Renal pelvis (tissue), 4 donors: ENCODE data around the gene TBX1. TPM values are rescaled to one million over a fixed set of nuclear protein-coding genes. Genes with fewer than 3 reads are reported as not detected.

Experiments
- DNase-seq: peaks from one replicate; pipeline ENCODE4 v3.0.0-alpha.2; 2013
- polyA plus RNA-seq, 3 donors: library from polyadenylated mRNA; unstranded; fragments of 120-200 nt; gene quantifications; one replicate each; pipeline ENCODE4 v1.2.1, GENCODE V29; 2013; ENCODE audit not compliant: insufficient read length in 3 of 3

TBX1 gene
- polyA plus RNA-seq, 3 donors, result 0.53 to 1.1 (median 0.64) TPM

GRCh38 chr22:19799322-19800190 lies 39.0 kb downstream of the TBX1 start:
- no peak for DNase-seq

- no peak for DNase-seq
Observed at GRCh38 chr22:19800306-19800705, 39.7 kb downstream of the TBX1 start.

GRCh38 chr22:19800761-19801244 lies 40.2 kb downstream of the TBX1 start:
- DNase-seq, result no peak

DNA sequence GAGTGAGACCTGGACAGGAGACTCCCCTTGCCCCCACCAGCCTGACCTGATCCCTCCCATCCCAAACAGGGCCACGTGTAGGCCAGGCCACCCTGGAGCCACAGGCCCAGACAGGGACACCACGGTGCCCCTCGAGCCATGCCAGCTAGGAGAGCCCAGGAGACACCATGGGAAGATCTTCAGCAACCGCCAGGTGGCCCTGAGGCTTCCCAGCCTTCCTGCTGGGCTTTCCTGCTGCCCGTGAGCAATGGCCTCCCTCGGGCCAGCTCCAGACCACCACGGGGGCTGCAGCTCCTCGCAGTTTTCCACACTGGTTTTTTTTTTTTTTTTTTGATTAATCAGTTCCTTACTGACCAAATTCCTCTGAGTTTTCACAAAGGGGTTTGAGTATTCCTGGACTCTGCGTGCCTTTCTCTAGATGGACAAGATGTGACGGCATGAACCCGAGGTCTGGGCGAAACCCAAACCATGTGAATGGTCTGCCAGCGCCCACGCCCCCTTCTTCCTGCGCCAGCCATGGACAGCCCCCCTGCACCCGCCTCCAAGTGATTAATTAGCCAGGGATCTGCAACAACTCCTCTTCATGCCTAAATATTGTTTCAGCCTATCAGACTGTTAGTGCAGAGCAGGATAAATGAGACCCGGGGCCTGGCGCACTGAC lies 40.9 kb downstream of the TBX1 start:
- DNase-seq, result no peak

DNA sequence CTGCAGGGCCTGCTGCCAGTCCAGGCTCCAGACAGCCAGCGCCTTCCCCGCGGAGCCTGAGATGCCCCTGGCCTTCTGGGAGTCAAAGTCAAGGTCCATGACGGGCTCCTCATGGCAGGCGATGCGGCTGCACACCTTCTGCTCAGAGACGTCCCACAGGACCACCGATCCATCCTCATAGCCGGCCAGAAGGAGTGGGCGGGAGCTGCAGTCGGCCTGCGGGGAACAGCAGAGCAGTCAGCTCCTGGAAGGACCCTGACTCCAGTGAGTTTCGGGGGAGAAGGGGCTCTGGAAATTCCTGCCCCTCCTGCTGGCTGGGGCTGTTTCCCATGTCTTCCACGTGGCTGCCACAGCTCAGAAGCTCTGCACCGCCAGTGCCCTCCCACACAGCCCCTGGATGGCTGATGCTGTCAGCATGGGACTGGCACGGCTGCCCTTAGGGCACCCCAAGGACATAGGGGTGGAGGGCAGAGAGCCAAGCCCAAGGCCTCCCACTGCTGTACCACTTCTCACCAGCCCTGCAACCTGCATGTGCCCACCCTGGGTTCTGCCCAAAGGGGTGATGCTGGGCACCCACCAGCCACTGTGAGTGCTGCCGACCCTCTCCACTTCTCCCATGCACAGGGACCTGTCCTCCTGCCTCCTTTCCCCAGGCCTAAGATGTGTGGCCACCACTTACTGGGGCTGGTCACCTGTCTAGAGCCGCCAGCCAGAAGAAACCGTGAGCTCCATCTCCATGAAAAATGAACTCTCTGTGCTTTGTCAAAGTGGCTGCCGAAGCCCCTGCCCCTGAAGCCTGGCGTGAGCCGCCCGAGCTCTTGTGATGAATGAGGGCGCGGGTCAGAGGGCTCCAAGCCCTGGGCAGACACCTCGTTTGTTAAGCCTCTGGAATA lies 41.7 kb downstream of the TBX1 start:
- DNase-seq, result no peak

DNA sequence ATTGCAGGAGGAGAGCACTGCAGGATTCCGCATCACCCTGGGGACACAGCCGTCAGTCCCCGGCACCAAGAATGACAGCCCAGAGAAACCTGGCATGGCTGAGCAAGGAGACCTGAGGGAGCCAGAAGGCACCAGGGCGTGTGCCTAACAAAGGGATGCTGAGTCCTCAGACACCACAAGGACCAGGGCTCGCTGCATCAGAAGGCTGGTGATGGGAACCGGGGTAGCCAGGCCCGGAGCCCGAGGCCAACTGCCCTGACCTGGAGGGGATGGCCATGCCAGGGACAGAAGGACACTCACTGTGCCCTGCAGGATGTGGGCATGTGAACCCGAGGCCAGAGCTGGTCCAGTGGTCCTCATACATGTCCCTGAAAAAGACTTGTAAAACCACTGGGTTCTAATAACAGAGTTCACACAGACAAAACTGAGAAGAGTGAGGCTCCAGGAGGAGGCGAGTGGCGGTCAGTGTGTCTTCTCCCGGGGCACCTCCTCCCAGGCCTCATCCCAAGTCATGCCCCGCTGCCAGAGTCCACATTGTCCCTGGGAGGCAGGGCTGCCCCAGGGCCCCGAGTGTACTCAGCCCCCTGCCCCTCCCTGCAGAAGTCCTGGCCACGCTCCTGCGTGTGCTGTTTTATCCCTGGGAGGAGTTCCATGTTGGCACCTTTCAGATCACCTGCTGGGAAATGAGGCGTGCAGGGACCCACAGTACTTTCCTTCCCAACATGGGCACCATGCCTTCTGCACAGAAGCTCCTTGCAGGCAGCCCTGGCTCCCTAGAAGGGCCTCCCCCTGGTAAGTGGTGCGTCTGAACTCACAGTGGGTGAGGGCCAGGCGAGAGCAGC lies 42.5 kb downstream of the TBX1 start:
- no peak for DNase-seq

DNA sequence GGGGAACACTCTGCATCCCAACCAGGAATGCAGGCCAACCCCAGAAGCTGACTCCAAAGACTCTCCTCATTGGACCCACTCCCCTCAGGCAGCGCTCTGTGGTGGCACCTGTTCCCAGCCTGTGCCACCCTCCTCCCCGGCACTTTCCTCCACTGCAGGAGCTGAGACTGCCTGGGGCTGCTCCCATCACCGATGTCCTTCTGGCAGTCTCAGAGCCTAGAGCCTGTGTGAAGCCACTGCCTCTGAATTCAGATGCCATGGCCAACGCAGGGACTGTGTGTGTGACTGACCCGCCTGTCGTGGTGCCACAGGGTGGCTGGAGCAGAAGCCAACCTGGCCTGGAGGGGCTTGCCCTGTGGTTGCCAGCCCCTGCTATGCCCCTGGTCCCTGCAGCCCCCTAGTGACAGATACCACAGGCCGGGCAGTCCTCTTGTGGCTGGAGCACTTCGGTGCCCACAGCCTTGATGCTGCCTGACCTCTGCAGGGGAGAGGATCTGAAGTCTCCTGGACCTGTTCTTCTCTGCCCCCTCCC lies 43.2 kb downstream of the TBX1 start:
- DNase-seq, result no peak

- DNase-seq, result no peak
Observed at GRCh38 chr22:19805821-19806212, 45.2 kb downstream of the TBX1 start.

- no peak for DNase-seq
Observed at GRCh38 chr22:19806213-19807160, 45.9 kb downstream of the TBX1 start.

DNA sequence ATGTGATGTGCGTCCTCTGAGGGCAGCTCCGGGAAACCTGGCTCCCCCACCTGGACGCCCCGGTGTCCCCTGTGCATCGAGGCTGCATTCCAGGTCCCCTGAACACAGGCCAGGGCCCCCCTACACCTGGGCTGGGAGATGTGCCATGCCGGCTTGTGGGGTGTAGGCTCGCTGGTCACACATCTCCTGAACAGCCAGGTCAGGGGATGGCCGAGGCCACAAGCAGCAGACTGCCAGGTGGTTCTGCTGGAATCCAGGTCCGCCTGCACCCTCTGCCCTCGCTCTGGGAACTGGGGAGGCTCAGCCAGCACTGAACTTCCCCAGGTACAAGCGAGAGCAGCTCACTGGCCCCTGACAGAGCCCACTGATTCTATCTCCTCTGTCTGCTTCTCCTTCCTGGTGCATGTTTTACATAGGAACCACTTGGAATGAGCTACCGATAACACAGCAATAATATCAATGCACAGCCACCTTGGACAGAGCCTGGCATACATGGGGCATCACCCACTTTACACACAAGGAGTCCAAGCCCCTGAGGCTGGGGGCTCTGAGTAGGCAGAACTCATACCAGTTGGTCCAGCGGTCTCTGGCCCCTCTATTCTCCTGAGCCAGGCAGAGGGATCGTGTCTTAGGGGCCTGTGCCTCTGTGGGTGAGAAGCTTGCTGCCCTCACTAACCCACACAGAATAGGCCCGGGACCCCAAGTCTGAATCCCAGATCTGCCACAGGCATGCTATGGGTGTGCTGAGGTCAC lies 46.8 kb downstream of the TBX1 start:
- no peak for DNase-seq

- DNase-seq, result no peak
Observed at GRCh38 chr22:19807914-19808872, 47.6 kb downstream of the TBX1 start.

DNA sequence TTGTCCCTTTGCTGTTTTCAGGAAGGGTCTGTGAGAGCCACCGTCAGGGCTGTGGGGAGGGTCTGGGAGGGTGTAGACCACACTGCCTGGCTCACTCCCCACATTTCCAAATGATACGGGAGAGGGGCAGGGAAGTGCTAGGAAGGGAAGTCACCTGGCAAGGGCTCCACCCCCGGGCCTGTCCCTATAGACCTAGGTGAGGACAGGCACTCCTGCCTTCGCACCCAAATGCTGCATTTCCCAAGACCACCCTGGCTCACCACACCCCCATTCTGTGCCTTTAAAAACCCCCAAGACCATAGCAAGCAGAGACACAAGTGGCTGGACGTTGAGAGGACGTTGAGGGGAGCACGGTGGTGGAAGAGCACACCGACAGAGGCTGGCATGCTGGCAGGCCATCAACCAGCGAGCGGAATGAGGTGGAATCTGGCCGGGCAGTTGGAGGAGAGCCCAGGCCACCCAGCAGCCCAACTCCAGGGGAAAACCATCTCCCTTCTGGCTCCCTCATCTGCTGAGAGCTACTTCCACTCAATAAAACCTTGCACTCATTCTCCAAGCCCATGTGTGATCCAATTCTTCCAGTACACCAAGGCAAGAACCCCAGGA lies 48.4 kb downstream of the TBX1 start:
- no peak for DNase-seq

DNA sequence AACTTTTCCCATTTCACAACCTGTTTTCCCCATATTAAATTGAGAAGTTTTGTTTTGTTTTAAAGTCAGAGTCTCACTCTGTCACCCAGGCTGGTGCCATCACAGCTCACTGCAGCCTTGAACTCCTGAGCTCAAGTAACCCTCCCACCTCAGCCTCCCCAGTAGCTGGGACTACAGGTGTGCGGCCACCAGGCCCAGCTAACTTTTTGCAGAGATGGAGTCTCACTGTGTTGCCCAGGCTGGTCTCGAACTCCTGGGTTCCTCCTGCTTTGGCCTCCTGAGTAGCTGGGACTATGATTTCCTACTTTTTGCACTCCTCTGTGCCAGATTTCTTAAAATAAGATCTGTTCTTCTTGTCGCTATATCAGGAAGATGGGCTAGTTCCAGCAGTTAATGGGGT lies 49.2 kb downstream of the TBX1 start:
- no peak for DNase-seq

GRCh38 chr22:19810381-19811201 lies 50.0 kb downstream of the TBX1 start:
- DNase-seq, result no peak

DNA sequence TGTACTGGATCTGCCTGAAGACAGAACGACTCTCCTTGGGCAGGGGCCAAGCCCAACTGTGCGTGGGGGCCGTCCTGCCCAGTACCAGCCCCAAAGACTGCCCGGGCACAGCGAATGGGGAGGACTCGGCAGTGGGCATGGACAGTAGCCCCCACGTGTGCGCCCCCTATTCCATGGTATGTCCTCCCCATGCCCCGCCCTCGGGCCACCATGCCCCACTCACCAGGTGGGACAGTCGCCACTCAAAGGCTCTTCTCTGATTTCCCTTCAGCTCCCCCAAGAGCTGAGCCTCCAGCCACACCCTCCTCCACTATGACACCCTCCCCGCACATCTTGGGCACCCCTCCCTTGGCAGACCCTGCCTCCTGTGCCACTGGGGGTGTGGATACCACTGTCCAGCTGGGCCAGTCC lies 50.6 kb downstream of the TBX1 start:
- DNase-seq, result no peak
